ENCODE data around the gene NEURL3.

Gene NEURL3

GRCh38 chr2:96526101-96526591 is 21.0 kb upstream of the NEURL3 start:
- H3K4me1 ChIP-seq (ENCODE audit: control insufficient read depth, insufficient read depth, low read length, poor library complexity, severe bottlenecking): peaks cover 22% of the 10 kb centered on the region
- H3K36me3 ChIP-seq (ENCODE audit: control insufficient read depth, insufficient read depth, low read length): no peaks in the 10 kb centered on the region
- H3K9me3 ChIP-seq (ENCODE audit: control insufficient read depth, low read length): no peaks in the 10 kb centered on the region
- 95% methylated on average over 12 of the region's 12 CpGs for WGBS, 2 experiments (ENCODE audit: insufficient coverage in 2 of 2)
- no peak overlapping the region for H3K4me3 ChIP-seq (ENCODE audit: extremely low read depth, insufficient read depth, low read length, poor library complexity, severe bottlenecking)
- no peak overlapping the region for H3K27ac ChIP-seq (ENCODE audit: low read depth, low read length, severe bottlenecking)

DNA sequence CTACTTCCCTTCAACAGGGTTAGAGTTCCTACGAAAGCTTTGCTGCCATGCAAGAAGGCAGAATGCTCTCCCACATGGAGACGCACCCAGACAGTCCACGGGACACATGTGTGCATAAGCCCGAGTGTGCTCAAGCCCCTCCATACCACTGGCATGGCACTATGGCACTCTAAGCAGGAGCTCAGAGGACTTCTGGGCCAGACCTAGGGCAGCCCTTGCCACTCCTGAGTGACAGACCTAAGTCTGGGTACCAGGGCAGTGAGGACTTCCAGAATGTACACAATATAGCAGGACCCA is 20.0 kb upstream of the NEURL3 start:
- Histone ChIP-seq H3K36me3 (ENCODE audit: control insufficient read depth, insufficient read depth, low read length) (no peaks in the 10 kb centered on the region), H3K4me1 (ENCODE audit: control insufficient read depth, insufficient read depth, low read length, poor library complexity, severe bottlenecking) (peaks cover 13% of the 10 kb centered on the region), H3K27ac (ENCODE audit: low read depth, low read length, severe bottlenecking) (no peak overlapping the region), H3K9me3 (ENCODE audit: control insufficient read depth, low read length) (no peaks in the 10 kb centered on the region), H3K4me3 (ENCODE audit: extremely low read depth, insufficient read depth, low read length, poor library complexity, severe bottlenecking) (no peak overlapping the region)
- WGBS, 2 experiments (ENCODE audit: insufficient coverage in 2 of 2): 90 to 96% methylated on average over 4 of the region's 4 CpGs

DNA sequence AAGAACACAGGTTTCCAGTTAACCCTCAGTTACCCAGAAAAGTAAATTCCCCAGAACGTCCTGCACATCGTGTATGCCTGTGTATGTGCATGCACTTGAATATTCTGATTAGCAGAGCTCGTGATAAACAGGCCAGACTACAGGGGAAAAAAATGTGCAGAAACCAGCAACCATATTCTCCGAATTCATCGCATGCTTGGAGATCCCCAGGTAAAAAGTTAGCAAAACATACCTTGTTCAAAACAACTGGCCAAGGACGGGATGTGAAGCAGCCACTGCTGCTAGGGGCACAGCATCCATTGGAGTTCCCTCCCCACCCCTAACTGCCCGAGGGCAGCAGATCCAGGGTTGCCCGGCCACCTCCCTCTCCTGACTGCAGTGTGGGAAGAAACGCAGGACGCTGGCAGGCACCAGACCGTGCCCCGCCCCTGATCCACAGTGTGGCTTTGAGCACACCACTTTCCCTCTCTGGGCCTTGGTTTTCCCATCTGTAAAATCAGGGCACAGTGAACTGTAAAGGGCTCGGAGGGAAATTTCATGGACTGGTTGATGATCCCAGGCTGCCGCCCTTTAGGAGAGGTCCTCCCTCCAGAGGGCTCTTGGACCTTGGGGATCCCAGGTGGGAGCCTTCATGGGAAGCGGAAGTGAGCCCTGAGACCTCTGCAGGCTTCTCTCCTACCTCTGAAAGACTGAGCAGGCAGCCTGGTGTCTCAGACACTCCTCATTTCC is 19.5 kb upstream of the NEURL3 start:
- Histone ChIP-seq H3K4me1 (ENCODE audit: control insufficient read depth, insufficient read depth, low read length, poor library complexity, severe bottlenecking) (peaks cover 13% of the 10 kb centered on the region), H3K4me3 (ENCODE audit: extremely low read depth, insufficient read depth, low read length, poor library complexity, severe bottlenecking) (no peak overlapping the region), H3K36me3 (ENCODE audit: control insufficient read depth, insufficient read depth, low read length) (no peaks in the 10 kb centered on the region), H3K27ac (ENCODE audit: low read depth, low read length, severe bottlenecking) (no peak overlapping the region), H3K9me3 (ENCODE audit: control insufficient read depth, low read length) (no peaks in the 10 kb centered on the region)
- 80 to 89% methylated on average over 14 of the region's 15 CpGs for WGBS, 2 experiments (ENCODE audit: insufficient coverage in 2 of 2)

- Histone ChIP-seq H3K36me3 (ENCODE audit: control insufficient read depth, insufficient read depth, low read length) (no peaks in the 10 kb centered on the region), H3K9me3 (ENCODE audit: control insufficient read depth, low read length) (no peaks in the 10 kb centered on the region)
- WGBS, 2 experiments (ENCODE audit: insufficient coverage in 2 of 2): 83 to 90% methylated on average over 9 to 10 of the region's 11 CpGs
Measured at GRCh38 chr2:96523659-96524481, 18.7 kb upstream of the NEURL3 start.

DNA sequence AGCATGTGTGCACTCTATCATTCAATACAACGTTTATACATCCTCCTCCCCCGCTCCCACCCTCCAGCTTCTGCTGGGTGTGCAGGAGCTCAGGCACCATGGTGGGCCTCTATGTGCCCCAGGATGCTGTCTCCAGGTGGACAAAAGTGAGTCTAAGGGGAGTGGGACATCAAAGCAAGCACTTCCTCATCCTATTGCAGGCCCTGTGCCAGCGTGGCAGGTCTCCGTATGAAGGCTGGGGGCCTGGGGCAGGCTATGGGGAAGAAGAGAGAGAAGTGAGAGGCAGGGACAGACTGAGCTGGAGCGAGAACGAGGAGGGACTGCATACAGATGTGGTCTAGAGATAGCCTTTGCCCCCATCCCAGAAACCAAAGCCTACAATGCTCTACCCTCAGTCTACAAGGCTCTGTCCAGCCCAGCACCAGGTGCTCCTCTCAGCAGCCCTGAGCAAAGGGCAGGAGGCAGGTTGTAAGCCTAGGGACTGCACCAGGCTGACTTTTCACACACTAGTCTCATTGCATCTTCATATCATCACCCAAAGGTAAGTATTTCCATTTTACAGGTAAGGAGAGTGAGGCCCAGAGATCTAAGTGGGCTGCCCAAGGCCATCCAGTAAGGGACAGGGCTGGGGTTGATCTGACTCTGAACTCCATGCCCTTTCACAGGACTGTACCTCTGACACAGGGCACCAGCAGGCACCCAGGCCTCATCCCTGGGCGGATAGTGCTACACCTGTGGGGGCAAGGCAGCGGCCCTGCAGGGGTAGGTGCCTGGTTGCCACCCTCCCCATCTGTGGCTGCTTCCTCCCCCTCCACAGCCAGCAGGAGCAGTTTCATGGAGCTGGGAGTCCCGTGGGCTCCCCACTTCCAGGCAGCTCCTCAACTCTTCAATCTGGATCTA is 17.4 kb upstream of the NEURL3 start:
- Histone ChIP-seq H3K4me1 (ENCODE audit: control insufficient read depth, insufficient read depth, low read length, poor library complexity, severe bottlenecking) (no peaks in the 10 kb centered on the region), H3K9me3 (ENCODE audit: control insufficient read depth, low read length) (no peaks in the 10 kb centered on the region), H3K4me3 (ENCODE audit: extremely low read depth, insufficient read depth, low read length, poor library complexity, severe bottlenecking) (no peak overlapping the region), H3K27ac (ENCODE audit: low read depth, low read length, severe bottlenecking) (no peak overlapping the region), H3K36me3 (ENCODE audit: control insufficient read depth, insufficient read depth, low read length) (no peaks in the 10 kb centered on the region)
- WGBS, 2 experiments (ENCODE audit: insufficient coverage in 2 of 2): 86 to 100% methylated on average over 1 to 6 of the region's 9 CpGs

More at GRCh38 chr2:96523659-96524481, 18.7 kb upstream of the NEURL3 start:
- H3K4me1 ChIP-seq (ENCODE audit: control insufficient read depth, insufficient read depth, low read length, poor library complexity, severe bottlenecking): peaks cover 12% of the 10 kb centered on the region
- no peak overlapping the region for H3K27ac ChIP-seq (ENCODE audit: low read depth, low read length, severe bottlenecking)
- H3K4me3 ChIP-seq (ENCODE audit: extremely low read depth, insufficient read depth, low read length, poor library complexity, severe bottlenecking): no peak overlapping the region

- no peaks in the 10 kb centered on the region for H3K4me1 ChIP-seq (ENCODE audit: control insufficient read depth, insufficient read depth, low read length, poor library complexity, severe bottlenecking)
- H3K36me3 ChIP-seq (ENCODE audit: control insufficient read depth, insufficient read depth, low read length): no peaks in the 10 kb centered on the region
- peaks cover 3% of the 10 kb centered on the region for H3K9me3 ChIP-seq (ENCODE audit: control insufficient read depth, low read length)
- WGBS, 2 experiments (ENCODE audit: insufficient coverage in 2 of 2): 100% methylated on average over 1 of the region's 2 CpGs; no CpG with 5 or more reads in 1 of the 2 experiments
- no peak overlapping the region for H3K27ac ChIP-seq (ENCODE audit: low read depth, low read length, severe bottlenecking)
- no peak overlapping the region for H3K4me3 ChIP-seq (ENCODE audit: extremely low read depth, insufficient read depth, low read length, poor library complexity, severe bottlenecking)
Measured at GRCh38 chr2:96521219-96521618, 16.1 kb upstream of the NEURL3 start.

DNA sequence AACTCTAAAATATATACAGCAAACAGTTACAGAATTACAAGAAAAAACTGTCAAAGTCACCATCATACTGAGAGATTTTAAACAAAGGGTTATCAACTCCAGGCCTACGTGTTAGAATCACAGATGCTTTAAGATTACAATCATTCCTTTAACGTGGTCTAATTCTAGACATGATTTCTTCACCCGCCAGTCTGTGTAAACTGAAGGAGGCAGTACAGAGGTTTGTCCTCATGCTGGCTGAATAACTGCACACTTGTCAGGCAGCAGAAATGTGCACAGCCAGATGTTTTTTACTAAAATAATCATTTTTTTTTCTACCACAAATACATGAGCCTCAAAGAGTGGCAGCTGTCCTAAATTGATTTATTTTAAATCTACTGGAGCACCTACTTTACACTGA is 15.5 kb upstream of the NEURL3 start:
- Histone ChIP-seq H3K27ac (ENCODE audit: low read depth, low read length, severe bottlenecking) (no peak overlapping the region), H3K4me3 (ENCODE audit: extremely low read depth, insufficient read depth, low read length, poor library complexity, severe bottlenecking) (no peak overlapping the region), H3K36me3 (ENCODE audit: control insufficient read depth, insufficient read depth, low read length) (no peaks in the 10 kb centered on the region), H3K4me1 (ENCODE audit: control insufficient read depth, insufficient read depth, low read length, poor library complexity, severe bottlenecking) (no peaks in the 10 kb centered on the region), H3K9me3 (ENCODE audit: control insufficient read depth, low read length) (peaks cover 3% of the 10 kb centered on the region)
- WGBS, 2 experiments (ENCODE audit: insufficient coverage in 2 of 2): 88 to 100% methylated on average over 3 of the region's 3 CpGs

DNA sequence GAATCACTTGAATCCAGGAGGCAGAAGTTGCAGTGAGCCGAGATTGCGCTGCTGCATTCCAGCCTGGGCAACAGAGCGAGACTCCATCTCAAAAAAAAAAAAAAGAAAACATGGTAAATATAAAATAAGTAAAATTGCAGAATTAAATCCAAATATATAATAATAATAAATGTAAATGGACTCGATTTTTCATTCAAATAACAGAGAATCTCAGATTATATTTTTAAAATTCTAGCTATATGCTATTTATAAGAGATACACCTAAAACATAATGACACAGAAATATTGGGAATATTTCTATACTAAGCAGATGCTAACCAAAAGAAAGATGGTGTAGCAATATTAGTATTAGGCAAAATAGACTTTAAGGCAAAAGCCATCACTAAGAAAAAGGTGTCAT is 15.1 kb upstream of the NEURL3 start:
- WGBS, 2 experiments (ENCODE audit: insufficient coverage in 2 of 2): 100% methylated on average over 1 of the region's 4 CpGs
- no peaks in the 10 kb centered on the region for H3K4me1 ChIP-seq (ENCODE audit: control insufficient read depth, insufficient read depth, low read length, poor library complexity, severe bottlenecking)
- no peak overlapping the region for H3K27ac ChIP-seq (ENCODE audit: low read depth, low read length, severe bottlenecking)
- no peaks in the 10 kb centered on the region for H3K36me3 ChIP-seq (ENCODE audit: control insufficient read depth, insufficient read depth, low read length)
- peaks cover 3% of the 10 kb centered on the region for H3K9me3 ChIP-seq (ENCODE audit: control insufficient read depth, low read length)
- H3K4me3 ChIP-seq (ENCODE audit: extremely low read depth, insufficient read depth, low read length, poor library complexity, severe bottlenecking): no peak overlapping the region

DNA sequence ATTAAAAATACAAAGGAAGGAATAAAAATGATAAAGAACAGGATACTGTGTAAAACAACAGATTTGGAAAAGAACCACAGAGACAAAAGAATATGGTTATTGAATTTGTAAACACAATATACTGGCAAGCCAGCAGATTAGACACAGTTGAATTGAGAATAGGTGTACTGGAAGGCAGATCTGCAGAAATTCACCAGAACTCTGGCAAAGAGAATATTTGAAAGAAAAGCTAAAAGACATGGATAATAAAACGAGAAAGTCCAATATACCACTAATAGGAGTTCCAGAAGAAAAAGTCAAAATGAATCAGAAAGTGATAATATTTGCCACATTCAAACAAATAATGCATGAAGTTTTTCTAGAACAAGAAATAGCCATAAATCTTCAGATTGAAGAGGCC is 11.9 kb upstream of the NEURL3 start:
- Histone ChIP-seq H3K4me1 (ENCODE audit: control insufficient read depth, insufficient read depth, low read length, poor library complexity, severe bottlenecking) (no peaks in the 10 kb centered on the region), H3K36me3 (ENCODE audit: control insufficient read depth, insufficient read depth, low read length) (no peaks in the 10 kb centered on the region), H3K9me3 (ENCODE audit: control insufficient read depth, low read length) (peaks cover 3% of the 10 kb centered on the region), H3K27ac (ENCODE audit: low read depth, low read length, severe bottlenecking) (no peak overlapping the region), H3K4me3 (ENCODE audit: extremely low read depth, insufficient read depth, low read length, poor library complexity, severe bottlenecking) (no peak overlapping the region)
- WGBS, 2 experiments (ENCODE audit: insufficient coverage in 2 of 2): 67% methylated on average over 1 of the region's 1 CpG; no CpG with 5 or more reads in 1 of the 2 experiments

- Histone ChIP-seq H3K27ac (ENCODE audit: low read depth, low read length, severe bottlenecking) (no peak overlapping the region), H3K36me3 (ENCODE audit: control insufficient read depth, insufficient read depth, low read length) (no peaks in the 10 kb centered on the region), H3K4me3 (ENCODE audit: extremely low read depth, insufficient read depth, low read length, poor library complexity, severe bottlenecking) (no peak overlapping the region), H3K9me3 (ENCODE audit: control insufficient read depth, low read length) (peaks cover 3% of the 10 kb centered on the region), H3K4me1 (ENCODE audit: control insufficient read depth, insufficient read depth, low read length, poor library complexity, severe bottlenecking) (no peaks in the 10 kb centered on the region)
- WGBS, 2 experiments (ENCODE audit: insufficient coverage in 2 of 2): 94% methylated on average over 2 to 4 of the region's 6 CpGs
Measured at GRCh38 chr2:96514521-96514920, 9.4 kb upstream of the NEURL3 start.

All from mesodermal cell (in vitro differentiated cells).